K562 (cell line): ENCODE data around the gene KCP. TPM values are rescaled to one million over a fixed set of nuclear protein-coding genes. Genes with fewer than 3 reads are reported as not detected.
A peak's percentile ranks its signal among the peaks of the same experiment; 100 is the strongest.

Source experiments
- ATAC-seq: fragments of 200-7000 bp; cut with Tn5 transposase; 3 replicates; pipeline ENCODE4 v1.9.1; 2020; ENCODE audit warnings: moderate library complexity
- BruUV-seq: library from RNA; stranded (reverse); fragments of 400-500 nt; replicated peaks from 2 replicates; lab custom pipeline; 2021; lab: Mats Ljungman, UMichigan
- CTCF ChIA-PET: fragments of 300-600 bp; formaldehyde crosslinking; extraction: SDS; loops from one replicate; lab custom pipeline; 2021; ENCODE audit warnings: low intra/inter-chr PET ratio; lab: Yijun Ruan, JAX
- POLR2A ChIA-PET: fragments of 300-600, 350-650 bp; sonication (Branson Sonifier 250); formaldehyde crosslinking; extraction: SDS; loops from one replicate; lab custom pipeline; 2021; ENCODE audit warnings: antibody characterized with exemption, inconsistent platforms; lab: Yijun Ruan, JAX
- DNase-seq, 4 experiments: peaks; one replicate each; pipeline versions ENCODE4 v3.0.0 to v3.0.0-alpha.2; 2011 to 2018; ENCODE audit warnings: low spot score in 3 of 4, mixed read lengths in 3 of 4; ENCODE audit errors: extremely low read depth in 1 of 4
- FAIRE-seq: peaks from 2 replicates; lab custom pipeline; 2011; peaks lifted over from hg19 to GRCh38; lab: Jason Lieb, UNC
- H2AFZ ChIP-seq: 2 replicates; pipeline ENCODE4 v1.6.0; 2011; ENCODE audit warnings: low read depth, low read length, control low read depth, inconsistent platforms
- H3K27ac ChIP-seq: fragments of 200-600 bp; 3 replicates; pipeline ENCODE4 v1.8.0; 2011; ENCODE audit warnings: low read depth, mild to moderate bottlenecking, control low read depth, inconsistent platforms, low read length, moderate library complexity, mixed read lengths; ENCODE audit errors: extremely low read depth
- H3K27me3 ChIP-seq, 2 experiments: fragments of 300-600 bp in 1 of 2; 2 replicates in 1 of 2; 3 replicates in 1 of 2; pipeline versions ENCODE4 v1.6.0 to v1.8.0; 2011; ENCODE audit warnings: inconsistent platforms in 2 of 2, low read length in 2 of 2, mild to moderate bottlenecking in 1 of 2, mixed read lengths in 1 of 2, moderate library complexity in 1 of 2; ENCODE audit not compliant: control insufficient read depth in 2 of 2, insufficient read depth in 2 of 2
- H3K36me3 ChIP-seq: fragments of 300-600 bp; 3 replicates; pipeline ENCODE4 v1.8.0; 2011; ENCODE audit warnings: mild to moderate bottlenecking, low read length, inconsistent platforms; ENCODE audit not compliant: control insufficient read depth, insufficient read depth
- H3K4me1 ChIP-seq, 2 experiments: fragments of 200-600 bp in 1 of 2; replicated peaks in 1 of 2; 2 replicates in 1 of 2; 3 replicates in 1 of 2; pipeline versions ENCODE4 v1.5.1 to v1.8.0; 2011; ENCODE audit warnings: inconsistent platforms in 2 of 2, low read length in 2 of 2, mild to moderate bottlenecking in 1 of 2, mixed read lengths in 1 of 2, moderate library complexity in 1 of 2; ENCODE audit not compliant: control insufficient read depth in 2 of 2, insufficient read depth in 2 of 2
- H3K4me2 ChIP-seq: 2 replicates; pipeline ENCODE4 v1.6.1; 2011; ENCODE audit warnings: low read length, control low read depth, inconsistent platforms, mixed read lengths; ENCODE audit not compliant: insufficient read depth
- H3K4me3 ChIP-seq: fragments of 200-600 bp; sonication (generic), shearing (Covaris generic); 2 replicates; pipeline ENCODE4 v1.5.1; 2016; ENCODE audit warnings: control low read depth, inconsistent platforms
- H3K79me2 ChIP-seq: fragments of 200-600 bp; 3 replicates; pipeline ENCODE4 v1.8.0; 2011; ENCODE audit warnings: low read length, inconsistent platforms; ENCODE audit not compliant: control insufficient read depth, insufficient read depth
- H3K9ac ChIP-seq, 2 experiments: 2 replicates each; pipeline versions ENCODE4 v1.6.0 to v1.6.1; 2011; ENCODE audit warnings: low read depth in 2 of 2, low read length in 2 of 2, control low read depth in 1 of 2, inconsistent platforms in 1 of 2, mild to moderate bottlenecking in 1 of 2, mixed read lengths in 1 of 2; ENCODE audit not compliant: insufficient read depth in 1 of 2
- H3K9me1 ChIP-seq: one replicate; pipeline ENCODE4 v1.6.0; 2011; ENCODE audit warnings: inconsistent platforms, mild to moderate bottlenecking, low read length, moderate library complexity; ENCODE audit not compliant: control insufficient read depth, insufficient read depth
- H3K9me3 ChIP-seq: replicated peaks from 2 replicates; pipeline ENCODE4 v1.5.1; 2011; ENCODE audit warnings: low read depth, low read length, inconsistent platforms; ENCODE audit not compliant: control insufficient read depth, insufficient read depth
- H4K20me1 ChIP-seq: replicated peaks from 2 replicates; pipeline ENCODE4 v1.6.1; 2011; ENCODE audit warnings: low read length, inconsistent platforms, mixed read lengths; ENCODE audit not compliant: control insufficient read depth, insufficient read depth
- BRD4 ChIP-seq: fragments of 200-600 bp; sonication (generic); IDR thresholded peaks from 2 replicates; pipeline ENCODE4 v1.6.1; 2017; ENCODE audit warnings: inconsistent platforms
- WGBS: fragments of 100-300 bp; shearing (Covaris generic); methylation state at CpG from one replicate; pipeline ENCODE4 v1.1.6; 2016; ENCODE audit warnings: low coverage, mixed read lengths; ENCODE audit not compliant: insufficient coverage; ENCODE audit errors: missing lambda C conversion rate; 5-methylcytosine and 5-hydroxymethylcytosine counted together
- in situ Hi-C: fragments of 300-500 bp; cut with MboI; formaldehyde crosslinking; loops from 4 replicates; pipeline ENCODE4 v1.15.0; 2018; ENCODE audit warnings: inconsistent platforms, mixed read lengths
- intact Hi-C: fragments of 100-400 bp; cut with micrococcal nuclease; formaldehyde crosslinking; loops from 2 replicates; pipeline ENCODE4 v1.14.2; 2022
- polyA plus RNA-seq, 8 experiments: library from polyadenylated mRNA; depleted of rRNA in 4 of 8; stranded (reverse) in 5 of 8; unstranded in 3 of 8; fragments of >200 nt; fragmentation: Nextera tagmentation in 2 of 8; fragmentation: Illumina TruSeq in 1 of 8; extraction: Ambion mirVana in 2 of 8; extraction: Trizol in 1 of 8; gene quantifications; 2 replicates each; pipeline versions ENCODE4 v1.2.1 to v1.2.3, GENCODE V29; 2011 to 2014; ENCODE audit warnings: inconsistent platforms in 1 of 8, missing spikeins in 1 of 8
- total RNA-seq, 7 experiments: library from RNA; depleted of rRNA in 6 of 7; stranded (reverse); fragments of >200 nt in 6 of 7; fragmentation: Illumina TruSeq in 2 of 7; extraction: Trizol in 2 of 7; gene quantifications; 2 replicates each; pipeline versions ENCODE4 v1.2.1 to v1.2.3, GENCODE V29; 2011 to 2021; ENCODE audit warnings: low replicate concordance in 1 of 7
- TF ChIP-seq, protein P1 (sequence below): fragments of 450-650 bp; IDR thresholded peaks from 2 replicates; pipeline ENCODE4 v1.6.1; 2018; ENCODE audit not compliant: partially characterized antibody

KCP gene
- total and polyA plus RNA-seq, 9 of the 15 experiments (the other 6 are each of a cell fraction or from before 2014, with no cell fraction given) = 0.06 to 0.17 (median 0.12) TPM; not detected in 3

- Histone ChIP-seq H3K9ac (peak overlapping the region in 1 of 2 experiments; percentile 13; a peak in 1 of 4 replicates), H3K9me1 (no peaks in the 10 kb centered on the region), H3K4me2 (no peak overlapping the region), H2AFZ (no peak overlapping the region), H3K4me1 (peaks cover 0 to 39% of the 10 kb centered on the region in 2 experiments; a peak in 3 of 5 replicates), H3K36me3 (peaks cover 6% of the 10 kb centered on the region; the same call in 1 of the 3 replicates), H3K27me3 (no peaks in the 10 kb centered on the region), H3K4me3 (no peak overlapping the region), H3K9me3 (no peaks in the 10 kb centered on the region), H3K27ac (no peak overlapping the region), H3K79me2 (no peaks in the 10 kb centered on the region), H4K20me1 (no peaks in the 10 kb centered on the region)
- ChIA-PET POLR2A (interaction anchor here (0.5 to 2.9 kb wide), 2 partner anchors 10 to 74 kb away, joined by 3 to 14 read pairs; partner anchors contain the start of gene ATP6V1F), CTCF (interaction anchor here (0.5 kb wide), 1 partner anchor 207 kb away, joined by 5 read pairs; no protein-coding TSS in a partner anchor)
- no peak for DNase-seq
- in situ Hi-C loops = no loop called here
- intact Hi-C loops = no loop called here
- no TSS peak for BruUV-seq
- peak; percentile 40 for ATAC-seq
- FAIRE-seq = no peak
- TF ChIP-seq, protein P1, sequence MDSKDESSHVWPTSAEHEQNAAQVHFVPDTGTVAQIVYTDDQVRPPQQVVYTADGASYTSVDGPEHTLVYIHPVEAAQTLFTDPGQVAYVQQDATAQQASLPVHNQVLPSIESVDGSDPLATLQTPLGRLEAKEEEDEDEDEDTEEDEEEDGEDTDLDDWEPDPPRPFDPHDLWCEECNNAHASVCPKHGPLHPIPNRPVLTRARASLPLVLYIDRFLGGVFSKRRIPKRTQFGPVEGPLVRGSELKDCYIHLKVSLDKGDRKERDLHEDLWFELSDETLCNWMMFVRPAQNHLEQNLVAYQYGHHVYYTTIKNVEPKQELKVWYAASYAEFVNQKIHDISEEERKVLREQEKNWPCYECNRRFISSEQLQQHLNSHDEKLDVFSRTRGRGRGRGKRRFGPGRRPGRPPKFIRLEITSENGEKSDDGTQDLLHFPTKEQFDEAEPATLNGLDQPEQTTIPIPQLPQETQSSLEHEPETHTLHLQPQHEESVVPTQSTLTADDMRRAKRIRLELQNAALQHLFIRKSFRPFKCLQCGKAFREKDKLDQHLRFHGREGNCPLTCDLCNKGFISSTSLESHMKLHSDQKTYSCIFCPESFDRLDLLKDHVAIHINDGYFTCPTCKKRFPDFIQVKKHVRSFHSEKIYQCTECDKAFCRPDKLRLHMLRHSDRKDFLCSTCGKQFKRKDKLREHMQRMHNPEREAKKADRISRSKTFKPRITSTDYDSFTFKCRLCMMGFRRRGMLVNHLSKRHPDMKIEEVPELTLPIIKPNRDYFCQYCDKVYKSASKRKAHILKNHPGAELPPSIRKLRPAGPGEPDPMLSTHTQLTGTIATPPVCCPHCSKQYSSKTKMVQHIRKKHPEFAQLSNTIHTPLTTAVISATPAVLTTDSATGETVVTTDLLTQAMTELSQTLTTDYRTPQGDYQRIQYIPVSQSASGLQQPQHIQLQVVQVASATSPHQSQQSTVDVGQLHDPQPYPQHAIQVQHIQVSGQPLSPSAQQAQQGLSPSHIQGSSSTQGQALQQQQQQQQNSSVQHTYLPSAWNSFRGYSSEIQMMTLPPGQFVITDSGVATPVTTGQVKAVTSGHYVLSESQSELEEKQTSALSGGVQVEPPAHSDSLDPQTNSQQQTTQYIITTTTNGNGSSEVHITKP = peak; percentile 13
- TF ChIP-seq BRD4 = no peak
- 57% methylated on average over 9 of the region's 9 CpGs for WGBS
Measured at GRCh38 chr7:128873234-128873633, 37.3 kb downstream of the KCP start.
